ENCODE results near the gene CCNT2.
"Not testable (repeated sequence)": the region's sequence is repeated elsewhere in the genome, so short reads cannot be mapped to it uniquely, and the experiment has no call there.

The CCNT2 gene

DNA sequence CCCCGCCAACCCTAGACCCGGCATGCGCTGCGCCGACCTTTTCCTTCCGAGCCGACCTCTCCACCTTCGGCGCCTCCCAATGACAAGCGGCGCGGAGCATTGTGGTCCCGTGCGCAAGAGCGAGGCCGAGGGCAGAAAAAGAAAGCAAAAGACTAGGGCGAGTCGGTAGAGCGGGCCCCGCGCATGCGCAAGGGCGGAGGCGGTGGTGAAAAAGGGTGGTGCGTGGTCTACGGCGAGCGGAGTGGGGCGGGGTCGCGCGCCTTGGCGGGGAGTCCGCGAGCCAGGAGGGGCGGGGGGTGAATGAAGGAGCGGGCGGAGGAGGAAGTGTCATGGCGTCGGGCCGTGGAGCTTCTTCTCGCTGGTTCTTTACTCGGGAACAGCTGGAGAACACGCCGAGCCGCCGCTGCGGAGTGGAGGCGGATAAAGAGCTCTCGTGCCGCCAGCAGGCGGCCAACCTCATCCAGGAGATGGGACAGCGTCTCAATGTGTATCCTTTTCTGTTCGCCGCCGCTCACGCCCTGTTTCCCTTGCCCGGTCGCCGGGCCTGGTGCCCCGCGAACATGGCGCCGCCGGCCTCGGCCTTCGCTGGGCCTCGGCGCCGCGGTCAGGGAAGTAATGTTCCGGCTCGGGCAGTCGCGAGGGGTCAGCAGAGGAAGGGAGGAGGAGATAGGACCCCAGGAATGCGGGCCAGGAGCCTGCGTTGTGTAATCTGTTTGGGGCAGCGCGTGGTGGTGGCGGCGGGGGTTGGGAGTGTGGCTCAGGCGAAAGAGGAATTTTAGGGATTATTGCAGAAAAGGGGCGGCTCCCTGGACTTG is at the start of gene CCNT2:
CCNT2 (plus strand) TSS at position 297 of the 815 bp plus-strand sequence; CDS start at position 330, 33 bp downstream.
- peak; percentile 98 for DNase-seq

- DNase-seq, result no peak
These were observed 48.5 kb upstream of the CCNT2 start for GRCh38 chr2:134869946-134870736.

- no peak for DNase-seq
These were observed 45.5 kb upstream of the CCNT2 start for GRCh38 chr2:134873152-134873551.

DNA sequence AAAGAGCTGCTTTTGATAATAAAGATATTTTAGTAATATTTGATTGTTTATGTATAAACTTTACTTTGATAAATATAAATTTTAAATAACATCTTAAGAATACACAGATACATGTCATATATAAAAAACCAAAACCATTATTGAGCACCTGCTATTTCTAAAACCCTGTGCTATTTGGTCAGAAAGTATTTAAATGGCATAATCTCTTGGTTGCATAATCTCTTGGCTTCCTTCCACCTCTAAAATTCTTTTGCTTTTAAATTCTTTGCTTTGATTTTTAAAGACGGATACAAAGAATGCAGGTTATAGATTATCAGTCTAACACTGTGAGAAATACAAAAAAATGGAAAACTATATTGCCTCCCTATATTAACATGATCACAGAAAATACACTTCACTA is 43.3 kb upstream of the CCNT2 start:
- DNase-seq, result no peak

- DNase-seq, result no peak
These were observed 35.8 kb upstream of the CCNT2 start for GRCh38 chr2:134882773-134883172.

DNA sequence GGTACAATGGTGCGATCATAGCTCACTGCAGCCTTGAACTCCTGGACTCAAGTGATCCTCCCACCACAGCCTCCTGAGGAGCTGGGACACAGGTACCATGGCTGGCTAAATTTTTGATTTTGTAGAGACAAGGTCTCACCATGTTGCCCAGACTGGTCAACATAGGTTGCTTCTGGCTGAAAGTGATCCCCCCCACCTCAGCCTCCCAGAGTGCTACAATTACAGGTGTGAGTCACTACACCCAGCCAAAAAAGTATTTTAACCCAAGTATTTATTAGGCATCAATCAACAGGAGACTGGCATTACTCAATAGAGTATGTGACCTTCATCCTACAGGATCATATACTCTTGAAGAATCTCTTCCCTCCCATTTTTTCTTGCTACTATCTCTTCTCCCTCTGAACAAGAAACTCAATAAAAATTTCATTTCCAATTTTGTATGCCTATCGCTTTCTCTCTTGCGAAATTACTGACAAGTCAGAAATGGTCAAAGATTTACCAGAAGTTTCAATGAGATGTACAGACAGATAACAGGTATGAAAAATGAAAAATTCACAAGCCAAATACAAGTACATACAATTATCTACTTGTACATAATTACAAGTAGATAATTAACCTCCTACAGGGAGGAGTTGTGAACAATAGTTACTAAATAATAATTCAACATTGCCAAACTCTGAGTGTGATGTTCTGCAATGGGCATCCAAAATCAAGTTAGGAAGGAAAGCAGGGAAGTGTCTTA is 34.9 kb upstream of the CCNT2 start:
- DNase-seq, result no peak

DNA sequence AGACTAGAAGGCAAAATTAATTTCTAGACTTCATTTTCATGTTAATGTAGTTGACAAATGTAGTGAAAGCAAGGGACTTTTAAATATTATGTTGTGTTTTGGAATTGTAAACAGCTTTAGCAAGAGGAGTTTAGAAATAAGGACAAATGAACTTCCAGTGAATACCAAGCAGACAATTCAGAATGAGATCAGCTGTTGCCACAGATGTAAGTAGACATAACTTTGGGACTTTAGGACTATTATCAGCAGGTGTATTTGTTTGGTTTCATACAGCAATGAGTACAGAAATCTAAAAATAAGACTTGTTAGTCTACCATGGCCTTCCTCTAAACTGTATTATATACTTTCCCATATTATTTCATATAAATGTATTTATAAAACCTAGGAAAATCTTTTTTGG is 34.2 kb upstream of the CCNT2 start:
- no peak for DNase-seq

DNA sequence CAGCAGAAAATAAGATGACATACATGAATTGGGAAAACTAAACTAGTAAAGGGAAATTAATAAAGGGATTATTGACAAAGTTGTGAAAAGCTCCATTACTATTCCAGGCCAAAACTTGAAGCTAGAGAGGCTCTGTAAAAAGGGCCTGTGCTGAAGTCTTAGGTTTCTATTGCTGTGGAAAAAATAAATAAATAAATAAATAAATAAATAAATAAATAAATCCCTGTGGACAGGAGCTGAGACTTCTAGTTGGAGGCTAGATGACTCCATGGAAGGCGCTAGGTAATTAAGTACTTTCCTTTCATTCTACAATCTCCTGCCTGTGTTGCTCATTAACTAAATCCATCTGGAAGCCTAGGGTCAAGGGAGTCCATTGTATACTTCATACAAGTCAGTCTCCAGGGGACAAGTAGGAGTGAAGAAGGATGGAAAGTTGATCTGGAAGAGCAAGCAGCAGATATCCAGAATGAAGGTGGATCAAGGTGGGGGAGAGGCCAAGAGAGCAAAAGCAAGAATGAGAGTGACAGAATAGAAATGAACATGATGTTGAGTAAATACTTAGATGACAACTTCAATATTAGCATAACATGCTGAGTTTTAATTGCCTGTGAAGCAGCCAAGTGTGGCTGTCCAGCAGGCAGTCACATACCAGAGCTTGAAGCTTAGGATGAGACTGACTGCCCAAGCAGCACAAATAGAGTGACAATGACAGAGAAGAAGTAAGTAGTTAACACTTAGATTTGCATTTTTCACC is 26.2 kb upstream of the CCNT2 start:
- DNase-seq, result no peak

- no peak for DNase-seq
These were observed 20.7 kb upstream of the CCNT2 start for GRCh38 chr2:134897932-134898331.

GRCh38 chr2:134899204-134899603 is 19.4 kb upstream of the CCNT2 start:
- no peak for DNase-seq

GRCh38 chr2:134900151-134900550 is 18.5 kb upstream of the CCNT2 start:
- no peak for DNase-seq

GRCh38 chr2:134903701-134904100 is 14.9 kb upstream of the CCNT2 start:
- not testable (repeated sequence) for DNase-seq

DNA sequence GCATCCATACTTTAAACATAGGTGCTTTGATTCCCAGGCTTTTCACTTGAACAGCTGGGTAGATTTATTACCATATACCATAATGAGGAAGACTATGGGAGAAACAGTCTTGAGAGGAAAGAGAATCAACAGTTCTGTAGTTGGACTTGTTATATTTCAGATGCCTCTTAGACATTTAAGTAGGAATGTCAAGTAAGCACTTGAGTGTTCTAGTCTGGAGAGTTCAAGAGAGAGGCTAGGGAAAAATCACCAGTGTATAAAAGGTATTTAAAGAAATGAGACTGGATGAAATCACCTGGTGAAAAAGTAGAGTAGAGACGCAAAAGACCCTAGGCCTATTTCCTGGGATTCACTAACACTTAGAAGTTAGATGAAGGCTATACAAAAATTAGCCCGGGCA is 13.5 kb upstream of the CCNT2 start:
- DNase-seq, result no peak

GRCh38 chr2:134906726-134907125 is 11.9 kb upstream of the CCNT2 start:
- DNase-seq, result no peak

DNA sequence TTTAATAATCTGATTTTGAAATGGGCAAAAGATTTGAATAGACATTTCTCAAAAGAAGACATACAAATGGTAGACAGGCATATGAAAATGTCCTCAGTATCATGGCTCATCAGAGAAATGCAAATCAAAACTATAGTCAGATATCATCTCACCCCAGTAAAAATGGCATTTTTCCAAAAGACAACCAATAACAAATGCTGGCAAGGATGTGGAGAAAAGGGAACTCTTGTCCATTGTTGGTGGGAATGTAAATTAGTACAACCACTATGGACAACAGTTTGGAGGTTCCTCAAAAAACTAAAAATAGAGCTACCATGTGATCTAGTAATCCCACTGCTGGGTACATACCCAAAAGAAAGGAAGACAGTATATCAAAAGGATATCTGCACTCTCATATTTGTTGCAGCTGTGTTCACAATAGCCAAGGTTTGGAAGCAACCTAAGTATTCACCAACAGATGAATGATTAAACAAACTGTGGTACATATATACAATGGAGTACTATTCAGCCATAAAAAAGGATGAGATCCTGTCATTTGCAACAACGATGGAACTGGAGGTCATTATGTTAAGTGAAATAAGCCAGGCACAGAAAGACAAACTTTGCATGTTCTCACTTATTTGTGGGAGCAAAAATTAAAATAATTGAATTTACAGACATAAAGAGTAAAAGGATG is 11.0 kb upstream of the CCNT2 start:
- DNase-seq, result not testable (repeated sequence)

GRCh38 chr2:134910763-134911399 is 7.7 kb upstream of the CCNT2 start:
- DNase-seq, result no peak

GRCh38 chr2:134911400-134911785 is 7.2 kb upstream of the CCNT2 start:
- DNase-seq, result no peak

DNA sequence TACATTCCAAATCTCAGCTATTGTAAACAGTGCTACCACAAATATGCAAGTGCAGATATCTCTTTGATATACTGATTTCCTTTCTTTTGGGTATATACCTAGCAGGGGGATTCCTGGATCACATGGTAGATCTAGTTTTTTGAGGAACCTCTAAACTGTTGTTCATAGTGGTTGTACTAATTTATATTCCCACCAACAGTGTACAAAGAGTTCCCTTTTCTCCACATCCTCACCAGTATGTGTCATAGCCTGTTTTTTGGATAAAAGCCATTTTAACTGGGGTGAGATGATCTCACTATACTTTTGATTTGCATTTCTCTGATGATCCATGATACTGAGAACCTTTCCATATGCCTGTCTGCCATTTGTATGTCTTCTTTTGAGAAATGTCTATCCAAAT is 6.3 kb upstream of the CCNT2 start:
- DNase-seq, result no peak

GRCh38 chr2:134917360-134917865 is 1.2 kb upstream of the CCNT2 start:
- DNase-seq, result no peak

DNA sequence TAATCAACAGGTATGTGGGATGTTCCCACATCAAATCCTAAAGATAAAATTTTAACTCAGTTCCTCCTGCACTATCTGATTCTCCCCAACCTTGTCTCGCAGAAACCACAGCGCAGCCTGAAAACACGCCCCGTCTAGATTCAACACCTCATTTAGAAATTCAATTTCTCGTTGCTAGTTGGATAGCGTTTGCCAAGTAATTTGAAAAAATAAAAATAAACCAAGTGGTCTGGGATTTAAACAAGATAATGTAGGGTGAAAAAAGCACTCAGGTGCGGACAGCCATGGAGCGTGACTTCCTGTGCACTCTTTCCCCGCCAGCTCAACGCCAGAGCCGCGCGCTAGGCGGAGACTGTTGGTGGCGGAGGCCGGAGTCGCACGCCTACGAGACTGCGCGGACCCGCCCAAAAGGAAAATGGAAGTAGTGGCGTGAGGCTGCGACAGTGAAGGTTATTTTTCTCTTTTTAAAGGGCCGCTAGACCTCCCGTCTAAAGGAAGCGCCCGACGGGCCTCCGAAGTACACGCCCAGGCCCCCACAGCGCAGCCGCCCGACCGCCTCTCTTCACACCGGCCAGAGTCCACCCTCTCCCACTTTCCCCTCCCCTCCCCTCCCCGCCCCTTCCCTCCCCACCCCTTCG is 615 bp upstream of the CCNT2 start:
- peak; percentile 98 for DNase-seq

Measured in COR-L47 (cell line).